GM10266 (cell line): ENCODE results near the gene SPPL2C.

ENCODE experiments used
- DNase-seq: peaks from one replicate; pipeline ENCODE4 v3.0.0; 2012; ENCODE audit errors: extremely low spot score
- TF ChIP-seq, protein P1 (sequence below): IDR thresholded peaks from 2 replicates; pipeline ENCODE4 v1.5.1; 2012; ENCODE audit warnings: mild to moderate bottlenecking, low read depth; ENCODE audit not compliant: control insufficient read depth, insufficient read depth; ENCODE audit errors: missing control alignments

SPPL2C gene

DNA sequence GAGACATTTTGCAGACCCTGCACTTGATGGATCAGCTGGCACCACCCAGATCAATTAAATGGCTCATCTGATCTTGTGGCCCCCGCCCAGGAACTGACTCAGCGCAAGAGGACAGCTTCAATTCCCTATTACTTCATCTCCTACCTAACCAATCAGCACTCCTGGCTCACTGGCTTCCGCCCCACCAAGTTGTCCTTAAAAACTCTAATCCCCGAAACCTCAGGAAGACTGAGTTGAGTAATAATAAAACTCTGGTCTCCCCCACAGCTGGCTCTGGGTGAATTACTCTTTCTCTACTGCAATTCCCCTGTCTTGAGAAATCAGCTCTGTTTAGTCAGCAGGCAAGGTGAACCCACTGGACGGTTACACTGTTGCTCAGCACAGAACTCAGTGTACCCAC lies 23.6 kb downstream of the SPPL2C start:
- TF ChIP-seq, protein P1, sequence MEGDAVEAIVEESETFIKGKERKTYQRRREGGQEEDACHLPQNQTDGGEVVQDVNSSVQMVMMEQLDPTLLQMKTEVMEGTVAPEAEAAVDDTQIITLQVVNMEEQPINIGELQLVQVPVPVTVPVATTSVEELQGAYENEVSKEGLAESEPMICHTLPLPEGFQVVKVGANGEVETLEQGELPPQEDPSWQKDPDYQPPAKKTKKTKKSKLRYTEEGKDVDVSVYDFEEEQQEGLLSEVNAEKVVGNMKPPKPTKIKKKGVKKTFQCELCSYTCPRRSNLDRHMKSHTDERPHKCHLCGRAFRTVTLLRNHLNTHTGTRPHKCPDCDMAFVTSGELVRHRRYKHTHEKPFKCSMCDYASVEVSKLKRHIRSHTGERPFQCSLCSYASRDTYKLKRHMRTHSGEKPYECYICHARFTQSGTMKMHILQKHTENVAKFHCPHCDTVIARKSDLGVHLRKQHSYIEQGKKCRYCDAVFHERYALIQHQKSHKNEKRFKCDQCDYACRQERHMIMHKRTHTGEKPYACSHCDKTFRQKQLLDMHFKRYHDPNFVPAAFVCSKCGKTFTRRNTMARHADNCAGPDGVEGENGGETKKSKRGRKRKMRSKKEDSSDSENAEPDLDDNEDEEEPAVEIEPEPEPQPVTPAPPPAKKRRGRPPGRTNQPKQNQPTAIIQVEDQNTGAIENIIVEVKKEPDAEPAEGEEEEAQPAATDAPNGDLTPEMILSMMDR = no peak
- no peak for DNase-seq

DNA sequence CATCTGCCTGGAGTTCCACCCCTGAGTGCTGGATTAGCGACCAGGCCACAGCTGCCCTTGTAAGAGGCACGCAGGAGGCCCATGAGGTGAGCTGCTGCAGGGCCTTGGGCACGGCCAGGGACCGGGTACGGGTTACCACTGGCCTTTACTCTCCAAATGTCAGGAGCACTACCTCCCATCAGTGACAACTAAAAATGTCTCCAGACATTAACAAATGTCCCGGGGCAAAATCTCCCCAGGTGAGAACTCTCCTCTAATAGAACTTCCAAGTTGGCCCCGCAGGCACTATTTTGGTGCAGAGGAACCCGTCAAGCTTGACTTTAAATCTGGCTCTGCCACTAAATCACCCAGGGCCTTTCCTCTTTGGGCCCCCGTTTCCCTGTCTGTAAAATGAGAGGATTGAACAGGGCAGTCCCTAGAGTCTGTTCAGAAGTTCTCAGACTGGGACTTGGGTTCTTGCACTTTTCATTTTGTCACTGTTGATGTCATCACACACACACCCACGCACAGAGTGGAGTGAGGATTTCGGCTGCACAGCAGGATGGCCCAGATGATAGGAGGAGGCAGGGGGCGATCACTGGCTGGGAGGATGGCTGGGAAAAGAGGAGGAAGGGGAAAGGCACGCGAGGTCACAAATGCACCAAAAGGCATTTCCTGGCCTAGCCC lies 25.1 kb downstream of the SPPL2C start:
- TF ChIP-seq, protein P1 = no peak
- no peak for DNase-seq

DNA sequence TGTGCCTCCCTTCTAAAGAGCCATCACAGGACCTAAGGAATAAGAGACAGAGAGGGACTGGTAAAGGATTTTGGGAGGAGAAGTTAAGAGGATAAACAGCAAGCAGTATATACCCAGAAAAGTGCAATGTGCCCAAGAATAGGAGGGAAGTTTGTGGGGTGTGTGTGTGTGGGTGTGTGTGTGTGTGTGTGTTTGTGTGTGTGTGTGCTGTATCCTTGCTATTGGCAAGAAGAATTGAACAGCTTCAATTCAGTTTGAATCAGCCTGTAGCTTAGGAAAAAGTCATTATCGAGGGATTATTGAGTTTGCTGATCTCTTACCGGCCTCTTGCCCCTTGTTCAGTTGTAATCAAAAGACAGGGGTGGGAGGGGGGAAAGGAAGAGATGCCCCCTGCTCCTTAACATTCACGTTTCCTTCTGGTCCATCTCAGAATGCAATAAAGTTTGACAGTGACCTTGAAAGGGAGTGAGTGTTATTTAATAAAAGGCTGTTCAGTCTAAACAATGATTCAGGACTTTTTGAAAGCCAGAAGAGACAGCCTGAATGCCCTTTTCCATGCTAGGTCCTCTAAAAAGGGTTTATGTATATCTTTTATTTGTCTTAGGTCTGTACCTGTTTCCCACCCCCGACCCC lies 25.8 kb downstream of the SPPL2C start:
- TF ChIP-seq, protein P1 = no peak
- no peak for DNase-seq

DNA sequence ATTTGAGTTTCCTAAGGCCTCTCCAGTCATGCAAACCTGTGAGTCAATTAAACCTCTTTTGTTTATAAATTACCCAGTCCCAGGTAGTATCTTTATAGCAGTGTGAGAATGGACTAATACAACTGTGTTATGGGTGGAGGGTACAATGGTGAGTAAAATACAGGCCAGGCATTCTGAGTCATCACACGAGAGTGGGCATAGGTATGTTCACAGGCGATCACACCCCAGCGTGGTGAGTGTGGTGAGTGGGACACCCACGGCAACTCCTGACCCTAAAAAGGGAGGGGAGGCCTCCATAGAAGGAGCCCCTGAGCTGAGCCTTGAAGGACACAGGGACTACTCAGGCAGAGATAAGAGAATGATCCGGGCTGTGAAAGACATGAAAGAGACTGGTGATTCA lies 27.0 kb downstream of the SPPL2C start:
- no peak for DNase-seq
- TF ChIP-seq, protein P1 = no peak

DNA sequence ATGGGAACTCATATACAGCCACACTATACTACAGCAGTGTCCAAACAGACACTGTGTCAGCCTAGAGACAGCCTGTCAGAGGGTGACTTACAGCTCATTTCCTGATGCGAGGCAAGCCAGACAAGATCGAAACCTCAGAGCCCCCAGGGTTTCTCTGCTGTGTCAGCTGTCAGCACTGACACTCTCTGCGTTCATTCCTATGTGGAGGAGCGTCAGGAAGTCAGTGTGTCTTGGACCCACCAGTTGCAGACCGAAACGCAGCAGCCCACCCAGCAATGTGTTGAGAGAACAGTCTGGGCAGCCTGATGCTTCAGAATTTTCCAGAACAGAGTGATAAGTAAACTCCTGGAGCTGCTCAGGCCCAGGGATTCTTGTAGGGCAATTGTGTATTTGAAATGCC lies 29.0 kb downstream of the SPPL2C start:
- no peak for DNase-seq
- TF ChIP-seq, protein P1 = no peak

DNA sequence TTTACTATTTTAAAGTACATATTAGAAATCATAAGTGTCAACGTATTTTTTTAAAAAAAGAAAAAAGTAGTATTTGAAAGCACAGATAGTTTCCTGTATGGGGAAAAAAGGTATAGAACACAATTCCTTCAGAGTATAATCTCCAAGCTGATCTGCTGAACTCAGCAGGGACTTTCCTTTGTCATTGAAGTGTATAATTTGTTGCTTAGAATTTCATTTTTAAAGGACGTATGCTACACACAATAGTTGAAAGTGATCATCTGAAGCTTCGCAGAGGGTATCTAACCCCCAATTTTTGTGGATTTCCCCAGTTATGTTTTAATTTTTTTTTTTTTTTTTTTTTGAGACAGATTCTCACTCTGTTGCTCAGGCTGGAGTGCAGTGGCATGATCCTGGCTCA lies 29.5 kb downstream of the SPPL2C start:
- no peak for DNase-seq
- TF ChIP-seq, protein P1 = no peak

DNA sequence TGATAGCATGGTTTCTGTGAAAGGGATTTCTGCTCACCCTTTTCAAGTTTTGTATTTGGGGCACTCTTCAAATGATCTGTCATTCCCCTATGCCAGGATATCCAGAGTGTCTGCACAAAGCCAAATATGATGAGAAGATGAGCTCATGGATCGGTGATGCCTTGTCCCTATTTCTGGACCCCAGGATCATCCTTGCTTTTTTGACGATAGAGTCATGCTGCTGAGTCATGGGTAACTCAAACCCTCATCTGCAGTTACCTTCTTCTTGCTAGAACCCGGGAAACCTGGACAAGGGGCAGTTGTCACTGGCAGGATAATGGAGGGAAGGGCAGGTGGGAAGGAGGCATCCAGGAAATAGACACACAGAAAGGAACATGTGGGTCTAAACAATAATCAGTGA lies 31.9 kb downstream of the SPPL2C start:
- TF ChIP-seq, protein P1 = no peak
- DNase-seq = no peak
